ACC112 (cell line): ENCODE measurements around the gene TLNRD1.

Experiments used
- H2AFZ ChIP-seq: fragments of 200-600 bp; sonication (generic); one replicate; pipeline ENCODE4 v1.6.0; 2017; ENCODE audit warnings: antibody characterized with exemption, low read length; ENCODE audit not compliant: unreplicated experiment
- H3K27ac ChIP-seq: fragments of 200-600 bp; sonication (generic); 2 replicates; pipeline ENCODE4 v1.5.1; 2014; ENCODE audit warnings: low read depth, mild to moderate bottlenecking, antibody characterized with exemption, low read length, moderate library complexity
- H3K27me3 ChIP-seq: fragments of 200-600 bp; sonication (generic); 2 replicates; pipeline ENCODE4 v1.6.1; 2014; ENCODE audit warnings: mild to moderate bottlenecking, antibody characterized with exemption, low read length, moderate library complexity, mixed read lengths; ENCODE audit not compliant: insufficient read depth
- H3K36me3 ChIP-seq: fragments of 200-600 bp; sonication (generic); 2 replicates; pipeline ENCODE4 v1.6.1; 2016; ENCODE audit warnings: mild to moderate bottlenecking, antibody characterized with exemption, low read length, moderate library complexity, mixed read lengths; ENCODE audit not compliant: insufficient read depth
- H3K4me1 ChIP-seq: fragments of 200-600 bp; sonication (generic); one replicate; pipeline ENCODE4 v1.6.1; 2016; ENCODE audit warnings: low read length, mixed read lengths; ENCODE audit not compliant: insufficient read depth, unreplicated experiment, control insufficient read depth
- H3K4me3 ChIP-seq: fragments of 200-600 bp; sonication (generic); 2 replicates; pipeline ENCODE4 v1.5.1; 2014; ENCODE audit warnings: mild to moderate bottlenecking, low read depth, low read length
- H3K79me2 ChIP-seq: fragments of 200-600 bp; sonication (generic); one replicate; pipeline ENCODE4 v1.6.0; 2016; ENCODE audit warnings: low read length; ENCODE audit not compliant: control insufficient read depth, unreplicated experiment, insufficient read depth

TLNRD1 gene

GRCh38 chr15:81015621-81016488, 15.1 kb downstream of the TLNRD1 start:
- Histone ChIP-seq H3K36me3 (no peaks in the 10 kb centered on the region), H3K4me3 (no peak overlapping the region), H3K27me3 (no peaks in the 10 kb centered on the region), H3K27ac (no peak overlapping the region), H3K4me1 (peaks cover 3% of the 10 kb centered on the region), H3K79me2 (no peaks in the 10 kb centered on the region), H2AFZ (no peak overlapping the region)

DNA sequence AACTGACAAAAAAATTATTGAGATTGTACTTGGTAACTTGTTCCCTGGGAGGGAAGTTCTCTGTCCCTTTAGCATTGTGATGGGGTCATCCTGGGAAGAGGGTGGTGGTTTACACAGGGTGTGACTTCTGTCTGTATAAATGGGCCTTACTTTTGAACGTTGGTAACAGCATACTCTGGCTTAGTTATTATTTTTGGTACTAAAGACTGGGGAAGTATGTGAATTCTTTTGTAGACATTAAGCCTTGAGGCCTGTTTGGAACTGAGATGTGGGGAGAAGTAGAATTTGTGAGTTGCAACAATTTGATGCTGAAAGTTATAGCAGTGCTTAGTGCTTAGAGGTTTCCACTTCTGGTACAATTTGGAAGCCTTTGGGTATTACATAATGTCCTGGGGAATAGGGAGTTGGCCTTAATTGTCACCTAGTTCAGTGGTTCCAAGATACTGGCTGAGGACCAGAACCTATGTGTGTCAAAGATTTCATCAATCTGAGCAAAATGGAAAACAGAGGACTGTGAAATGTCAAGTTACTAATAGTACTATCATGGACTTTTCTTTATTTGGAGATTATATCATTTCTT, 15.9 kb downstream of the TLNRD1 start:
- H3K79me2 ChIP-seq = no peaks in the 10 kb centered on the region
- H3K4me3 ChIP-seq = no peak overlapping the region
- H3K27ac ChIP-seq = no peak overlapping the region
- H3K4me1 ChIP-seq = no peaks in the 10 kb centered on the region
- H3K36me3 ChIP-seq = no peaks in the 10 kb centered on the region
- H3K27me3 ChIP-seq = no peaks in the 10 kb centered on the region
- no peak overlapping the region for H2AFZ ChIP-seq

- H3K4me1 ChIP-seq = peaks cover 2% of the 10 kb centered on the region
- no peak overlapping the region for H3K27ac ChIP-seq
- H3K79me2 ChIP-seq = no peaks in the 10 kb centered on the region
- no peaks in the 10 kb centered on the region for H3K36me3 ChIP-seq
- H2AFZ ChIP-seq = no peak overlapping the region
- H3K27me3 ChIP-seq = no peaks in the 10 kb centered on the region
- no peak overlapping the region for H3K4me3 ChIP-seq
Measured at GRCh38 chr15:81018197-81018596, 17.5 kb downstream of the TLNRD1 start.

DNA sequence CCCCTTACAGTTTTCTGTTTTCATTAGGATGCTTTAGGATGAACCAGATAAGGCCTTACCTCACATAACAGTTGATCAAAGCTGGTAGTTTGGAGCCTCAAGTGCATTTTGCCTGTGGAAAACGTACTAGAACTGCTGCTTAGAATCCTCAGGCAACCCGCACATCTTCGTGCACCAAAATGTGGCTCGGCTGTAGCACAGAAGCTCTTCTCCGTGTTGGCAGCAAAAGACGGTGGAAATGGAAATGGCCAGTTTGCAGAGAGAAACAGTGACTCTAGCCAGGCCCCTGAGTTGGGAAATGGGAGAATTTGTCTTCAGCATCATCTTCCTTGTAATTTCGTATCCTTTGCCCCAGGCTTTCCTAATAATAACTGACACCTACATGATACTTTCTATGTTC, 20.6 kb downstream of the TLNRD1 start:
- Histone ChIP-seq H3K27ac (no peak overlapping the region), H3K79me2 (no peaks in the 10 kb centered on the region), H3K4me3 (no peak overlapping the region), H3K4me1 (peaks cover 14% of the 10 kb centered on the region), H3K36me3 (no peaks in the 10 kb centered on the region), H2AFZ (no peak overlapping the region), H3K27me3 (no peaks in the 10 kb centered on the region)

- no peaks in the 10 kb centered on the region for H3K27me3 ChIP-seq
- peak overlapping the region; percentile 76 for H2AFZ ChIP-seq
- H3K27ac ChIP-seq = peak overlapping the region; percentile 90
- no peaks in the 10 kb centered on the region for H3K36me3 ChIP-seq
- no peaks in the 10 kb centered on the region for H3K79me2 ChIP-seq
- H3K4me1 ChIP-seq = peaks cover 14% of the 10 kb centered on the region
- H3K4me3 ChIP-seq = peak overlapping the region; percentile 35
Measured at GRCh38 chr15:81023483-81024264, 23.0 kb downstream of the TLNRD1 start.

DNA sequence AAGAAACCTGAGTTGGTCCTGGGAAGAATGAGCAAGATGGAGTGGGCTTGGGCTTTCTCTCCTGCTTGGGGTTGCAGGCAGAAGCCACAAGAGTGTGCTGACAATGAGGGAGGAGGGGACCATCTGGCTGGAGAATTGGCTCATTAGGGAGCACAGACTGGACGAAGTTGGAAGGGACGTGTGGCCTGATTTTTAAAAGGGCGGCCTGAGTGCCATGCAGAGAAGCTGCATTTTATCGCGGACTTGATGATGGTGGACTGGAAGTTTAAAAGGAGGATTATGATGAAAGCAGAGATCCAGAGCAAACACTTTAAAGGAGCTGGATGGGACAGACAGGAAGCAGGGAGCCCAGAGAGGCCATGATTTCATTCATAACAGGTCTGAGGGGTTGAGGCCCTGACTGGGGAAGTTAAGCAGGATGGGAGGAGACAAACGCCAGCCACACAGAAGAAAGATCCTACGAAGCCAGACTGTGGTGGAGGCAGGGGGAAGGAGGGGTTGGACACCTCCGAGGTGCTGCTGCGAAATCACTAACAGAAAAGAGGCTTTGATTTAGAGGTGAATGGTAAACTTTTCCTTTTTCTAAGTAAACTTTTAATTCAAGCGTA, 23.6 kb downstream of the TLNRD1 start:
- Histone ChIP-seq H3K36me3 (no peaks in the 10 kb centered on the region), H3K27ac (peak overlapping the region; percentile 90), H2AFZ (peak overlapping the region; percentile 76)

DNA sequence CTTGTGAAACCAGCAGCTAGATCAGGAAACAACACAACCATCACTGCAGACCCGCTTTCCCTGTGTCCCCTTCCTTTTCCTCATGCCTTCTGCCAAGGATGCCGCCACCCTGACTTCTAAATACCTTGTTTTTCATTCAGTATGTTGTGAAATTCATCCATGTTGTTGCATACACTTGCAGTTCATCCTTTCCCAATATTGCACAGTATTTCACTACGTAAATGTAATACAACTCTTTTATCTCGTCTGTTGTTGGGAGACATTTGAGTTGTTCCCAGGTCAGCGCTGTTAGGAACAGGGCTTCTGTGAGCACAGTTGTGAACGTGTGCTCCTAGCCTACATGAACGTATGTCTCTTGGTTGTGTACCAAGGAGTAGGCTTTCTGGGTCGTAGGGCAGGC, 24.2 kb downstream of the TLNRD1 start:
- Histone ChIP-seq H3K4me1 (peaks cover 22% of the 10 kb centered on the region), H3K36me3 (no peaks in the 10 kb centered on the region), H3K27me3 (no peaks in the 10 kb centered on the region), H2AFZ (no peak overlapping the region), H3K27ac (no peak overlapping the region), H3K79me2 (no peaks in the 10 kb centered on the region), H3K4me3 (no peak overlapping the region)

More for the DNA sequence above, 23.6 kb downstream of the TLNRD1 start:
- Histone ChIP-seq H3K4me3 (no peak overlapping the region), H3K27me3 (no peaks in the 10 kb centered on the region), H3K4me1 (peaks cover 19% of the 10 kb centered on the region), H3K79me2 (no peaks in the 10 kb centered on the region)

DNA sequence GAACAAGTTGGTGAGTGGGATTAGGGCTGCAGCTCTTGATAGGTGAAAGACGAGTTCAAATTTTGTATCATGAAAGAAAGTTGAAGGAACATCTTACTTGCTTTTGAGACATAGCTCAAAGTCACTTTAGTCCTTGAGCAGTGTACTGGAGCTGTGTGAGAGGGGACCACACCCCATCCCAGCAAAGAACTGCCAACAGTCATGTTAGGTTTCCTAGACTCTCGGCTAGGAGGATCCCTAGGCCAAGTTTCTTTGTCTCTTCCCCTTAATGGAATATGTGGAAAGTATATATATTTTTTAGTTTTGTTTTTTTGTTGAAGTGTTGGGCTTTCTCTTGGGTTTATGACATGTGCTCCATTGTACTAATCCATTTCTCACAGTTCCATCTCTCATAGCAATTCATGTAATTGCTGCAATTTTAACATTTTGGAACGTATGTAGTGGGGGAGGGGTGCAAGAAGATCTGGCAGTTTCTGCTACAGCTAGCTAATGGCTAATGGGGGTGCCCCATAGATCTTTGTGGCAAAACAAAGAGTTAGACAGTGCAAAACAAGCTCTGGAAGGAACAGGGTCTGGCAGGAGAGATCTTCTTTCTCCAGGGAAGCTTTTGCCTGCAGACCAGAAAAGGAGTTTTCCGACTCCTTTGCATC, 25.1 kb downstream of the TLNRD1 start:
- H3K27me3 ChIP-seq = no peaks in the 10 kb centered on the region
- no peak overlapping the region for H3K4me3 ChIP-seq
- H3K79me2 ChIP-seq = no peaks in the 10 kb centered on the region
- no peaks in the 10 kb centered on the region for H3K36me3 ChIP-seq
- peaks cover 22% of the 10 kb centered on the region for H3K4me1 ChIP-seq
- H3K27ac ChIP-seq = no peak overlapping the region
- no peak overlapping the region for H2AFZ ChIP-seq

- no peak overlapping the region for H2AFZ ChIP-seq
- H3K27ac ChIP-seq = no peak overlapping the region
- H3K36me3 ChIP-seq = no peaks in the 10 kb centered on the region
- H3K27me3 ChIP-seq = no peaks in the 10 kb centered on the region
- no peak overlapping the region for H3K4me3 ChIP-seq
- no peaks in the 10 kb centered on the region for H3K79me2 ChIP-seq
- peaks cover 22% of the 10 kb centered on the region for H3K4me1 ChIP-seq
Measured at GRCh38 chr15:81026836-81027599, 26.3 kb downstream of the TLNRD1 start.
